Stimulated activated naive B cell treated with anti-CD40 and anti-IgM and Interleukin-4, amounts not matched to agents 10 μg/mL and 1 μg/mL and 100 μg/mL, for 72 hours (primary cell): ENCODE measurements around the gene NADK.

ENCODE experiments used
- ATAC-seq, 2 donors: fragments of 150-1000 bp; cut with Tn5 transposase; replicated peaks; 2 replicates each; pipeline ENCODE4 v1.10.0; 2021; ENCODE audit warnings: moderate library complexity in 1 of 2
- DNase-seq: peaks from one replicate; pipeline ENCODE4 v3.0.0; 2021
- H3K27ac Mint-ChIP-seq: one replicate; pipeline ENCODE4 v1.8.0; 2022; ENCODE audit warnings: mild to moderate bottlenecking, mixed read lengths
- H3K27me3 Mint-ChIP-seq, 2 donors: one replicate each; pipeline ENCODE4 v1.8.0; 2022; ENCODE audit warnings: mixed read lengths in 2 of 2
- H3K36me3 Mint-ChIP-seq, 2 donors: one replicate each; pipeline ENCODE4 v1.8.0; 2022; ENCODE audit warnings: mixed read lengths in 2 of 2, mild to moderate bottlenecking in 1 of 2
- H3K4me1 Mint-ChIP-seq, 2 donors: one replicate each; pipeline ENCODE4 v1.8.0; 2022; ENCODE audit warnings: mixed read lengths in 2 of 2, mild to moderate bottlenecking in 1 of 2
- H3K4me3 Mint-ChIP-seq, 2 donors: one replicate each; pipeline ENCODE4 v1.8.0; 2022; ENCODE audit warnings: mild to moderate bottlenecking in 2 of 2, mixed read lengths in 2 of 2, moderate library complexity in 1 of 2
- H3K9me3 Mint-ChIP-seq, 2 donors: one replicate each; pipeline ENCODE4 v1.8.0; 2022; ENCODE audit warnings: mixed read lengths in 2 of 2, mild to moderate bottlenecking in 1 of 2

NADK gene

DNA sequence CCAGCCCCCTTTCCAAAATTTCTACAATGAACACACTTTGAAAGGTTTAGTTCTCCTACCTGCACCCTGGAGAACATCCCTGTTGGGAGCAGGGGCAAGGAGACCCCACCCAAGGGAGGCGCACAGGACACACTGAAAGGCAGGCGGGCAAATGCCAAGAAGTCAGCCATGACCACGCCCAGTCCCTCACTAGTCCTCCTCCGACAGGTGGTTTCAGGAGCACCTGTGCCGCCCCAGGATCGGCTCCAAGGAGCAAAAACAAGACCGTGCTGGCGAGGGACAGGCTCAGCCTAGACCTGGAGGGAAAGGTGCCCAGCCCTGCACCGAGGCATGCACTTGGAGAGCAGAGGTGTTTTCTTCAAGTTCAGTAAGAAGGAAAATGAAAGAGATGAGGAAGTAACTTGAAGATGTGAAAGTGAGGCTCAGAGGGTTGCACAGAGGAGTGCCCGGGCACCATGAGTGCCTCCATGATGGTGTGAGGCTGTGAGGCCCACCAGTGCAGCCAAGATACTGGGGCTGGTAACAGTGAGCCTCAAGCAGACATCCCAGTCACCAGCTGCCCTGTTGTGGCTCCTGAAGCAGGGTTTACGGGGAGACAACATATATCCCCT is 19.6 kb upstream of the NADK start:
- H3K9me3 Mint-ChIP-seq: no peaks in the 10 kb centered on the region
- peaks cover 49 to 67% of the 10 kb centered on the region in 2 donors for H3K36me3 Mint-ChIP-seq
- DNase-seq (no peak), ATAC-seq (peak; percentile 93 to 96)
- peak overlapping the region; percentile 81 for H3K27ac Mint-ChIP-seq
- H3K27me3 Mint-ChIP-seq: no peaks in the 10 kb centered on the region
- H3K4me1 Mint-ChIP-seq: peaks cover 36 to 62% of the 10 kb centered on the region in 2 donors
- no peak overlapping the region for H3K4me3 Mint-ChIP-seq

DNA sequence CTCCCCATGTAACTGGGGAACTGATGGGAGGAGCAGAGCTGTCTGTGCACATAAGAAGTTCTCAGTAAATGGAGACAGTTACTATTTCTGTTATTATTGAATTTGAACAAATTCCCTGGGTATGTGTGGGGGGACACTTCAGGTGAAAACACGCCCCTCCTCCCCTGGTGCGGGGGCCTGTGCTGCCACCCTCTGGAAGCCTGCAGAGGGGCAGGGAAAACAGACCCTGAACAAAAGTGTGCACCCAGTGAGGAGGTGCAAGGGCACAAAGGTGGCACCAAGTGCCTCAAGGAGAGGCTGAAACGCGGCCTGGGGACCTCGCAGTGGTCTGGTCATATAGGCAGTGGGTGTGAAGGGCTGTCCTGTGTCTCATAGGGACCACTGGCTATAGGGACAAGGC is 18.2 kb upstream of the NADK start:
- H3K27me3 Mint-ChIP-seq: no peaks in the 10 kb centered on the region
- H3K4me1 Mint-ChIP-seq: peaks cover 27 to 50% of the 10 kb centered on the region in 2 donors
- peak overlapping the region; percentile 90 for H3K27ac Mint-ChIP-seq
- H3K4me3 Mint-ChIP-seq: peak overlapping the region in 1 of 2 donors; percentile 6
- DNase-seq (no peak), ATAC-seq (no peak)
- H3K9me3 Mint-ChIP-seq: no peaks in the 10 kb centered on the region
- peaks cover 45 to 66% of the 10 kb centered on the region in 2 donors for H3K36me3 Mint-ChIP-seq

DNA sequence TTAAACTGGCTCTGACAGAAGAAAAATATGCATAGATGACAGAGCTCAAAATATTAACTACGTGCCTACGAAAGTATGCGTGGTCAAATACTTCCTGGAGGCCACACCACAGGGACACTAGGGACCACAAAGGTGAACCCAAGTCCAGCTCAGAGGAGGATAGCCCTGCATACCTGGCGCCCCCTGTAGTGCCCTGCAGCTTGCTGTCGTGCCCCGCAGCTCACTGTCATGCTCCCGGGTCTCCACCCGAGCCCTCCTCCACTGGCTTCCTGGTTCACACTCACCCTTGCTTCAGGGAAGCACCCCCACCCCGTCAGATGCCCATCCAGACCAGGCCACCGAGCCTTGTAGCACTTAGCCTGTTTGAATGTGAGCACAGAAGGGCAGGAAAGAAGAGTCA is 16.7 kb upstream of the NADK start:
- no peak for ATAC-seq

DNA sequence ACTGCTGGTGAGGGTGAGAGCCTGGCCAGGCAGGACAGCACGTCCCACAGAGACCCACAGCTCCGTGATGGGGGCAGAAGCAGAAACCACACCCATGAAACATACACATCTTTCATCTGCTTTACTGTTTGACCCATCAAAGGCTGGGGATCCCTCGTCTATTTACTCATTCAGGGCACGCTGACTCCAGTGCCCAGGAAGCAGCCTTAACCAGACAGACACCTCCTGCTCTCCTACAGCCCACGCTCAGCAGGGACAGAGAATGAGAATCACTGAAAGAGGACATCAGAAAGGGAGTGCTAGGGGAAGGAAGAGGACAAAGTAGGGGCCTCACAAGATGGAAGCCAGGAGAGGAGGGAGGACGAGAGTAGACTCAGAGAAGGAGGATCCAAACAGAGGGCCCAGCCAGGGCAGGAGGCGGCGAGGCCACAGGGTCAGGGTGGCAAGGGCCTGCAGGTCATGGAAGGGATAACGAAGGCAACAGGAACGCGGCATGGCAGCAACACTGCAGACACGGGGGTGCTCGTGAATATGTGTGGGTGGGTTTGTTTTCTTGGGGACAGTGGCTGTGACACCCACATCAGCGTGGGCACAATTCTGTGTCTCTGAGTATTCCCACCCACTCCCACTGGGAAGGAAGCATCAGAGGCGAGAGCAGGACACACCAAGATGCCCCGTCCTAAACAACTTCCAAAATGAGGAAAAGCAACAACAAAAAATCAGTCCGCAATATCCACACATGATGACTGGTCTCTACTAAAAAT is 15.4 kb upstream of the NADK start:
- H3K4me3 Mint-ChIP-seq: no peak overlapping the region
- peaks cover 23 to 34% of the 10 kb centered on the region in 2 donors for H3K4me1 Mint-ChIP-seq
- DNase-seq (no peak), ATAC-seq (no peak)
- H3K27ac Mint-ChIP-seq: peak overlapping the region; percentile 94
- H3K36me3 Mint-ChIP-seq: peaks cover 55 to 69% of the 10 kb centered on the region in 2 donors
- no peaks in the 10 kb centered on the region for H3K27me3 Mint-ChIP-seq
- H3K9me3 Mint-ChIP-seq: no peaks in the 10 kb centered on the region

More for the DNA sequence above, 16.7 kb upstream of the NADK start:
- Mint-ChIP-seq H3K4me1 (peaks cover 20 to 35% of the 10 kb centered on the region in 2 donors), H3K27ac (peak overlapping the region; percentile 81), H3K4me3 (no peak overlapping the region), H3K27me3 (no peaks in the 10 kb centered on the region), H3K9me3 (no peaks in the 10 kb centered on the region), H3K36me3 (peaks cover 52 to 69% of the 10 kb centered on the region in 2 donors)
- DNase-seq: no peak

DNA sequence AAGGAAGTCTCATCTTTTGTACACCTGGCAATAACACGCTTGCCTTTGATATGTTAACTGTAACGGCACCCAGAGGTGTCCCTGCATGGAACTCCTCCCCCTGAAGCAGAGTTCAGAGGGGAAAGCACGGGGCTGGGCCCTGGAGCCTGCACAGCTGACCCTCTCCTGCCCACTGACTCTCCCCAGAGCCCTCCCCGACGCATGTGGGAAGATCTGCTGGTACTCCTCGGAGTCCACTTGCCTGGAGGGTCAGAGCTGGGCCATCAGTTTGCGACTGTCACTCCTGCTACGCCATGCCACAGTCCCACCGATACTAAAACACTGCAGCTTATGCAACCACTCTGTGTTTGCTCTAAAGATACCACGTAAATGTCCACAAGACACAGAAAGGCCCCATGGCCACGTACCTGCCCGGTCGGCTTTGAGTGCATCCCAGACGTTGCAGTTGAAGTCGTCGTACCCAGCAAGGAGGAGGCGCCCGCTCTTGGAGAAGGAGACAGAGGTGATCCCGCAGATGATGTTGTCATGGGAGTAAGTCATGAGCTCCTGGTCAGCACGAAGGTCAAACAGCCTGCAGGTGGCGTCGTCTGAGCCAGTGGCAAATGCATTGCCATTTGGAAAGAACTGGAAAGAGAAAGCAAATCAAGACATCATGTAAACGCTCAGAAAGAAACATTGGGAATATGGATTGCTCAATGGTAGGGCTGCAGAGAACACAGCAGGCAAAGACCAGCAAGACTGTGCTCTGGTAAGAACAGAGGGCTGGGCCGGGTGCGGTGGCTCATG is 10.6 kb upstream of the NADK start:
- Mint-ChIP-seq H3K9me3 (no peaks in the 10 kb centered on the region), H3K27ac (peak overlapping the region; percentile 51), H3K36me3 (peaks cover 43 to 65% of the 10 kb centered on the region in 2 donors), H3K27me3 (no peaks in the 10 kb centered on the region), H3K4me3 (no peak overlapping the region), H3K4me1 (peaks cover 12 to 20% of the 10 kb centered on the region in 2 donors)
- DNase-seq: no peak
- no peak for ATAC-seq

DNA sequence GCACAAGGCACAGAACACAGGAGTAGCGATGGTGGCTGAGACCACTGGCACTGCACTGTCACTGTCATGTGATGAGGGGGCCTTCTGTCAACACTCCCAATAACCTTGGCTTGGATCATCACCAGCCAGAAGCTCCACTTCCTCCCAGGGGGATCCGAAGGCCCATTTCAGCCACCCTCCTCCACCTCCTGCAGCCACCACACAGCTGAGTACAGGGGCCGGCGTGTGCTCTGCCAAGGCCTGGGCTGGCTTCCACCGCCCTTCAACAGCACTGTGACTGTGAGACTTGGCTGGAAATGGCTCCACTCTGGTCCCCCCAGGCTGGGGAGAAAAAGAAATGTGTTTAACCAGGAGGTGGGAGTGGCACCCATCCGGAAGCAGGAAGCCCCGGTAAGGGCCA is 9.9 kb upstream of the NADK start:
- H3K27me3 Mint-ChIP-seq: no peaks in the 10 kb centered on the region
- peak overlapping the region; percentile 62 for H3K27ac Mint-ChIP-seq
- H3K4me3 Mint-ChIP-seq: no peak overlapping the region
- DNase-seq: no peak
- H3K36me3 Mint-ChIP-seq: peaks cover 37 to 64% of the 10 kb centered on the region in 2 donors
- ATAC-seq: no peak
- H3K9me3 Mint-ChIP-seq: no peaks in the 10 kb centered on the region
- peaks cover 12 to 21% of the 10 kb centered on the region in 2 donors for H3K4me1 Mint-ChIP-seq

DNA sequence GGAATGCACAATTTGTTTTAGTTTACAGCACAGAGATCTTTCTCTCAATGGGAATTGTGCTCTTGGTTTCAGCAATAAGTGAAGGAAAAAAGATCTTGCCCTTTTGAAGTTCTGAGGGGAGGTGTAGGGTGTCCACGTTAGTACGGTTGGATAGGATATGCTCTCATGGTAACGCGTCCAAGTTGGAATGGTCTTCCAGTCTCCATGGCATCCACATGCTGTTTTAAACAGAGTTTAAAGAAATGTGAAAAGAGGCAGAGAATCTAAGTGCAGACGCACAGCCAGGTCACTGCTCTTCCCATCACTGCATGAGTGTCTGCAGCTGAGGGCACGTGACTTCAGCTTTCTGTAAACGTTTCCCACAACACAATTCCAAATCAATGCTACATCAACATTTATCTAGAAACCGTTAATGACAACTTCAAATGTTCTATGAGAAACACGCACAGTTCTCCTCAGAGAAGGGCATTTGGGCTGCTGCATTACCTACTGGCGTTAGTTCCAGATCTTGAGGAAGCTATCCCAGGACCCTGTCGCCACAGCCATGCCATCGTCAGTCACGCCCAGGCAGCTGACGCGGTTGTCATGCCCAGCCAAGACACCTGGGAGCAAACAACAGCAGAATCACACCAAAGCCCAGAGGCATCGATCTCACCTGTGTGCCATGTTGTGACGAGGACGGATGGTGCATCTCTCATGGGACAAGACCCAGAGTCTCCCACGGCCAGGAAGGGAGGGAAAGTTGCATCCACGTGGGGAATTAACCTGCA is 8.8 kb upstream of the NADK start:
- H3K4me1 Mint-ChIP-seq: peaks cover 17 to 32% of the 10 kb centered on the region in 2 donors
- H3K9me3 Mint-ChIP-seq: no peaks in the 10 kb centered on the region
- H3K27ac Mint-ChIP-seq: no peak overlapping the region
- no peaks in the 10 kb centered on the region for H3K27me3 Mint-ChIP-seq
- no peak for ATAC-seq
- peaks cover 37 to 56% of the 10 kb centered on the region in 2 donors for H3K36me3 Mint-ChIP-seq
- no peak for DNase-seq
- H3K4me3 Mint-ChIP-seq: no peak overlapping the region

DNA sequence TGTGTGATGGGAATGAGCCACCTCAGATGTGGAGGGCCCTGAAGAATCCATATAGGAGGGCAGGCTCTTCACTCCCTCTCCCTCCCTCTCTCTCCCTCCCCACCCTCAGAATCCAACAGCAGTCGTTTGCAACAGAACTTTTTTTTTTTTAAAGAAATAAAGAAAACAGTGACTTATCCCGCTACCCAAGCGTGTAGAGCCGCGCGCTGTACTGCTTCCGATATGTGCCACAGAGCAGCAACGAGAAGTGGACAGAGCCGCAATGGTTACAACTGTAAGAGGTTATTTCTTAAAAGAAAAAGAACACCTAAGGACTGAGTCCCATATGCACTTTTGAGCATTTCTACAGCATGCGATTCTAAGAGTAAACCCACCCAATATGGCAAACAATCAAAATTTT is 7.4 kb upstream of the NADK start:
- Mint-ChIP-seq H3K27ac (no peak overlapping the region), H3K36me3 (peaks cover 35 to 51% of the 10 kb centered on the region in 2 donors), H3K9me3 (no peaks in the 10 kb centered on the region), H3K27me3 (no peaks in the 10 kb centered on the region), H3K4me1 (peaks cover 29 to 45% of the 10 kb centered on the region in 2 donors), H3K4me3 (no peak overlapping the region)
- DNase-seq: no peak
- no peak for ATAC-seq

DNA sequence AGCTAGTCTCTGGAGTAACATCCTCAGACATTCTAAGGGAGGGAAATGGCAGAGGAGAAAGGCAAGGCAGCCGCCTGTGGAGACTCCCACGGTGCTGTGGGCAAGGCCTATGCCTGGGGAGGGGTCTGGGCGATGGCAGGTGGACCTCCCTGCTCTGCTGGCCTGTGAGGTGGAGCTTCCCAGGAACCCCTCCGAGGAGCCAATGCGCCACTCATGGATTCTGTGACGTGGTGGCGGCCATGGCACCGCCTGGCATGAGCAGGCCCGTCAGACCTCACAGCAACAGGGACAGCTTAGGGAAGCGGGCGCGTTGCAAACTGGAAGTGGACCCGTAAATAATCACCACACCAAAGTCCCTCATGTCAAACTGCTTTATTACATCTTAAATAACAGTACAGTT is 6.7 kb upstream of the NADK start:
- Mint-ChIP-seq H3K27ac (no peak overlapping the region), H3K27me3 (no peaks in the 10 kb centered on the region), H3K36me3 (peaks cover 28 to 49% of the 10 kb centered on the region in 2 donors), H3K4me3 (no peak overlapping the region), H3K9me3 (no peaks in the 10 kb centered on the region), H3K4me1 (peaks cover 36 to 53% of the 10 kb centered on the region in 2 donors)
- no peak for ATAC-seq
- DNase-seq: no peak

DNA sequence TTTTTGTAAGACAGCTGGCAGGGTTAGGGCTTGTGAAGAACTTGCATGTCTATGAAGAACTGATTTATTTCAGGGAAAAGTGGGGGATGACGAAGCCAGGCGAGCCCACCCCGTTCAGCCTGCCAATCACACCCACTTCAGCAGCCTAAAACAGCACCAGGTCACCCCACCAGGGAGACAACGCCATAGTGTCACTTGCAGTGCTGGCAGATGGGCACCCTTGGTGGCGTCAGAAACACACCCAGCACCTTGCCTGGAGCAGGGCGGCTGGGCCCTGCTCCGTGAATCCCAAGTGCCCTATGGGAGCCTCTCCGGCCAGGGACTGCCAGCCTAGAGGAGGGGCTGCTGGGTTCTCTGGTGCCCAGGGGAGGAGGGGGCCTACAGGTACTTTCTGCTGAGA is 5.0 kb upstream of the NADK start:
- Mint-ChIP-seq H3K27ac (peak overlapping the region; percentile 77), H3K27me3 (no peaks in the 10 kb centered on the region), H3K4me3 (peak overlapping the region; percentile 52 to 68), H3K9me3 (no peaks in the 10 kb centered on the region), H3K36me3 (peaks cover 18 to 40% of the 10 kb centered on the region in 2 donors), H3K4me1 (peaks cover 42 to 59% of the 10 kb centered on the region in 2 donors)
- ATAC-seq (no peak), DNase-seq (no peak)

DNA sequence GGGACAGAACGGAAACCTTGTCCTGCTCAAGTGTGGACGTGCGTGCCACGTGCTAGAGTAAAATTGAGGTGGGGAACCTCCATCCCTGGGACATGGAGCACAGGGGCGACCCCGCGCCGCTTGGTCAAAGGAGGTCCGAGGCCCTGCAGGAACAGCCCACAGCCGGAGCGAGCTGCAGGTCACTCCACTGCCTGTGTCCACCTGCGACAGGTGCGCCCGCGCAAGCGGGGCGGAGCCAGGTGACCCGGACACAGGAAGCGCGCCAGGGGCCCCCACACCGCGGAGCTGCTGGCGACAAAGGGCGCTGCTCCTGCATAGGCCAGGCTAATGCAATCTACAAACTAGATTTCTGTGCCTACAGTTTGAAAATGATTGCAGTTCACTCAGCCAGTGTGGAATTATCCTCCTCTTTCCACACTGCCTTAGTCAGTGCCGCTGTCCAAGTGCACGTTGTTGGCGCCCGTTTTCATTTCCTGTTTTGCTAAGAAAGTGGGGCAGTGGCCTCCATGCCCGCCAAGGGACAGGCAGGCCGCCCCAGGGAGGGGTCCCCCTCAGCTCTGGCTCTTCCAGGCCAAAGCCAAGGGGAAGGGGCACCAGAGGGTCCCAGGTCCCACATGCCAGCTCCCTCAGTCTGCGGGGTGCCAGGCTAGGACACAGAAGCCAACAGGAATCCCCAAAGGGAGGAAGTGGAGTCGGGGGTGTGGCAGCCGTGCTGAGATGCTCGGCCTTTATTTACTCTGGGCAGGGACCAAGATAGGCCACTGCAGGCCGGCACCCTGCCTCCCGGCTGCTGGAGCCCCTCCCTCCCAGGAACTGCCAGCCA is 4.3 kb upstream of the NADK start:
- ATAC-seq (no peak), DNase-seq (peak; percentile 32)
- Mint-ChIP-seq H3K4me3 (peak overlapping the region; percentile 44 to 68), H3K4me1 (peaks cover 42 to 59% of the 10 kb centered on the region in 2 donors), H3K27me3 (no peaks in the 10 kb centered on the region), H3K27ac (peak overlapping the region; percentile 77), H3K36me3 (peaks cover 14 to 35% of the 10 kb centered on the region in 2 donors), H3K9me3 (no peaks in the 10 kb centered on the region)

DNA sequence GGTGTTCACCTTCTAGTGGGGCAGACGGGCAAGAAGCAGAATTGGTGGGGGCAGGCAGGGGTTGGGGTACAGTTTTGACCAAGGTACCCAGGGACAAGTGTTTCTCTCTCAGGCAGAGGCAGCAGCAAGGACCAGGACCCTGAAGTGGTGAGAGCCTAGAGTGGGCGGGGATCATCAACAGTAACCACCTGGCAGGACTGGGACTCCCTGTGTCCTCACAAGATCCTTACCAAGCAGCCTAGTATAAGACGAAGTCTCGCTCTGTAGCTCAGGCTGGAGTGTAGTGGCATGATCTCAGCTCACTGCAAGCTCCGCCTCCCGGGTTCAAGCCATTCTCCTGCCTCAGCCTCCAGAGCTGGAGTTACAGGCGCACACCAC is 3.2 kb upstream of the NADK start:
- peaks cover 8 to 28% of the 10 kb centered on the region in 2 donors for H3K36me3 Mint-ChIP-seq
- ATAC-seq (no peak), DNase-seq (no peak)
- H3K9me3 Mint-ChIP-seq: no peaks in the 10 kb centered on the region
- peak overlapping the region; percentile 95 for H3K27ac Mint-ChIP-seq
- H3K4me3 Mint-ChIP-seq: peak overlapping the region; percentile 65 to 82
- peaks cover 47 to 69% of the 10 kb centered on the region in 2 donors for H3K4me1 Mint-ChIP-seq
- no peaks in the 10 kb centered on the region for H3K27me3 Mint-ChIP-seq
